ENCODE data around the gene SLC51B.
"Not testable (repeated sequence)": the region's sequence is repeated elsewhere in the genome, so short reads cannot be mapped to it uniquely, and the experiment has no call there.

The SLC51B gene

DNA sequence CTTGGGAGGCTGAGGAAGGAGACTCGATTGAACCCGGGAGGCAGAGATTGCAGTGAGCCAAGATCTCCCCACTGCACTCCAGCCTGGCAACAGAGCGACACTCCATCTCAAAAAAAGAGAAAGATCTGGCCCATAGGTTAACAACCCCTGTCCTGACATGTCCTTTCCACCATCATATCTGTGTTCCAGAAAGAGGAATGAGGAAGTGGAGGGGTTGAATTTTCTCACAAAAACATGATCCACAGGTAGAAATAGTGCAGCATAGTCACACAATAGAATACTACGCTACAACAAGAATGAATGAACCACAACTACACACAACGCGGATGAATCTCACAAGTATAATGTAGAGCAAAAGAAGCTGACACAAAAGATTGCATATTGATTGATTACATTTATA lies 4.7 kb upstream of the SLC51B start:
- 91 to 96% methylated on average over 3 to 6 of the region's 6 CpGs for WGBS, 2 experiments
- H3K4me3 ChIP-seq (ENCODE audit: insufficient read depth, low read depth, low read length) = no peak overlapping the region

DNA sequence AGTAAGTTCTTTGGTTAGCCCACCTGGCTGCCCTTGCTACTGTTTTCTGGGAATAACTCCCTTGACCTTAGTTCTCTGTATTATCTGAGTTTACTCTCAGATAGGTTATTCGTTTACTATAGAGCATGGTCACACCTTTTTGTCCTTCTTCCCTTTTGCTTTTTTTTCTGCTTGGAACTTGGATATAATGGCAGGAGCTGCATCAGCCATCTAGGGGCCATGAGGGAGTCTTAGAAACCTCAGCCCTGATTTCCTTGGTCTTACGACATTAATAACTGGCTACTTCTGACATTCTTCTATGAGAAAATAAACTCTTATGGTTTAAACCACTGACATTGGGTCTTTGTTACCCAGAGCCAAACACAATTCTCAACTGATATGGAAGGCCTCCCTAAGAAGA lies 3.4 kb upstream of the SLC51B start:
- 95 to 100% methylated on average over 2 of the region's 2 CpGs for WGBS, 2 experiments
- Histone ChIP-seq H3K9me3 (ENCODE audit: control insufficient read depth, low read length) (no peaks in the 10 kb centered on the region), H3K27me3 (ENCODE audit: control insufficient read depth, insufficient read depth, low read length, poor library complexity, severe bottlenecking) (no peaks in the 10 kb centered on the region), H3K36me3 (ENCODE audit: control insufficient read depth, insufficient read depth, low read length) (no peaks in the 10 kb centered on the region), H3K4me1 (ENCODE audit: control insufficient read depth, insufficient read depth, low read length) (no peaks in the 10 kb centered on the region), H3K4me3 (ENCODE audit: insufficient read depth, low read depth, low read length) (no peak overlapping the region), H3K27ac (ENCODE audit: insufficient read depth, low read depth, low read length, poor library complexity, severe bottlenecking) (no peak overlapping the region)

More for the DNA sequence above, 4.7 kb upstream of the SLC51B start:
- H3K36me3 ChIP-seq (ENCODE audit: control insufficient read depth, insufficient read depth, low read length) = no peaks in the 10 kb centered on the region
- no peak overlapping the region for H3K27ac ChIP-seq (ENCODE audit: insufficient read depth, low read depth, low read length, poor library complexity, severe bottlenecking)
- H3K27me3 ChIP-seq (ENCODE audit: control insufficient read depth, insufficient read depth, low read length, poor library complexity, severe bottlenecking) = no peaks in the 10 kb centered on the region
- H3K9me3 ChIP-seq (ENCODE audit: control insufficient read depth, low read length) = no peaks in the 10 kb centered on the region
- H3K4me1 ChIP-seq (ENCODE audit: control insufficient read depth, insufficient read depth, low read length) = no peaks in the 10 kb centered on the region

DNA sequence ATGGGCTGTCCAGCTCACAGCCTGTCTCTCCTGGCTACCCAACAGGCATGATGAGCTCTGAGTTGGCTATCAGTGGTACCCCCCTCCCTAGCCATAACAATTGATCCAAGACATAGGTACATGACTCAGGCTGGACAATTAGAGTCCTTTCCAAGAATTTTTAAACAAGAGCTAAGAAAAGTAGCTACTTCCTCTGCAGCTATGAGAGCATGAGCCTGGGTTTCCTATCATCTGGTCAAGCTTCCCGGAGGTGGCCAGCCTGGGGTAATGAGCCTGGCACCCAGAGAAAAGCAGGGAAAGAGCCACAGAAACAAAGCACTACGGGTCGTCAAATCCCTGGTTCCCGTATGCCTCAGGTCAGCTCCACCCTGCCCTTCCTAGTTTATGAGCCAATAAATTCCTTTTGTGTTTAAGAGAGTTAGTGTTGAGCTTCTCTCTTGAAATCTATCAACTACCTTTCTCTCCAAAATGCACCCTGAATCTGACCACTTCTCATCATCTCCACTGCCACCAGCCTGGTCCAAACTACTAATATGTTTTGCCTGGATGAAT lies 2.3 kb upstream of the SLC51B start:
- 88 to 91% methylated on average over 4 of the region's 4 CpGs for WGBS, 2 experiments
- Histone ChIP-seq H3K27me3 (ENCODE audit: control insufficient read depth, insufficient read depth, low read length, poor library complexity, severe bottlenecking) (no peaks in the 10 kb centered on the region), H3K9me3 (ENCODE audit: control insufficient read depth, low read length) (no peaks in the 10 kb centered on the region), H3K27ac (ENCODE audit: insufficient read depth, low read depth, low read length, poor library complexity, severe bottlenecking) (no peak overlapping the region), H3K36me3 (ENCODE audit: control insufficient read depth, insufficient read depth, low read length) (no peaks in the 10 kb centered on the region), H3K4me3 (ENCODE audit: insufficient read depth, low read depth, low read length) (no peak overlapping the region), H3K4me1 (ENCODE audit: control insufficient read depth, insufficient read depth, low read length) (no peaks in the 10 kb centered on the region)

DNA sequence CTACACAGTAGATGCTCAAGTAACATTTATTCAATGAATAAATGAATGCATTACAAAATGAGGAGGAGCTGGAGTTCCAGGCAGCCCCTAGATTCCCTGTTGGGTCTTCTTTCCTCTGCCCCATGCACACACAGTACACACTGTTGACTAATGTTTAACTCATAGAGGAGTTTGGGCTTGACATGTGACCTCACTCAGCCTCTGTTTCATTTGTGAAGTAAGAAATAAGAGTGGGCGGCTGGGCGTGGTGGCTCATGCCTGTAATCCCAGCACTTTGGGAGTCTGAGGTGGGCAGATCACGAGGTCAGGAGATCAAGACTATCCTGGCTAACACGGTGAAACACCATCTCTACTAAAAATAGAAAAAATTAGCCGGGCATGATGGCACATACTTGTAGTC lies 969 bp upstream of the SLC51B start:
- WGBS, 2 experiments = 93 to 96% methylated on average over 5 of the region's 5 CpGs

DNA sequence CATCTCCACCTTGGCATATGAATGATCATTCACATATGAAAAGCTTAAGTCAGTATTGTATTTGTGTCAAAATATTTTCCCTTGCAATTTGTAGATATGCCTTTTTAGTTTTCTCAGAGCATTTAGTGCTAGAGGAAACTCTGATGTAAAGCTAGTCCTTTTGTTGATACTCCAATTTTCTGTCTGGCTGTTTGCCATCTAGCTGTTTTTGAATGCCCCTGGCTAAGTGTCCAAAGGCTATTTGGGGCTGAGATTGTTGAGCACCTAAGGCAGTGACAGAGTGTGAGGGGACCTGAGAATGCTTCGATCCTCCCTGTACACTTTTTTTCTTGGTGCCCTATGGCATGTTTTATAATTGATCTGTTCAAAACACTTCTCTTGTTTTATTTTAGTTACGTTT lies 3.1 kb downstream of the SLC51B start:
- no peak overlapping the region for H3K4me3 ChIP-seq (ENCODE audit: insufficient read depth, low read depth, low read length)
- no peaks in the 10 kb centered on the region for H3K27me3 ChIP-seq (ENCODE audit: control insufficient read depth, insufficient read depth, low read length, poor library complexity, severe bottlenecking)
- no peak overlapping the region for H3K27ac ChIP-seq (ENCODE audit: insufficient read depth, low read depth, low read length, poor library complexity, severe bottlenecking)
- H3K4me1 ChIP-seq (ENCODE audit: control insufficient read depth, insufficient read depth, low read length) = no peaks in the 10 kb centered on the region
- no peaks in the 10 kb centered on the region for H3K36me3 ChIP-seq (ENCODE audit: control insufficient read depth, insufficient read depth, low read length)
- no peaks in the 10 kb centered on the region for H3K9me3 ChIP-seq (ENCODE audit: control insufficient read depth, low read length)
- WGBS, 2 experiments = 95 to 100% methylated on average over 2 of the region's 2 CpGs

More for the DNA sequence above, 969 bp upstream of the SLC51B start:
- not testable (repeated sequence) for H3K27me3 ChIP-seq (ENCODE audit: control insufficient read depth, insufficient read depth, low read length, poor library complexity, severe bottlenecking); H3K4me3 ChIP-seq (ENCODE audit: insufficient read depth, low read depth, low read length); H3K9me3 ChIP-seq (ENCODE audit: control insufficient read depth, low read length); H3K36me3 ChIP-seq (ENCODE audit: control insufficient read depth, insufficient read depth, low read length); H3K27ac ChIP-seq (ENCODE audit: insufficient read depth, low read depth, low read length, poor library complexity, severe bottlenecking); H3K4me1 ChIP-seq (ENCODE audit: control insufficient read depth, insufficient read depth, low read length)

DNA sequence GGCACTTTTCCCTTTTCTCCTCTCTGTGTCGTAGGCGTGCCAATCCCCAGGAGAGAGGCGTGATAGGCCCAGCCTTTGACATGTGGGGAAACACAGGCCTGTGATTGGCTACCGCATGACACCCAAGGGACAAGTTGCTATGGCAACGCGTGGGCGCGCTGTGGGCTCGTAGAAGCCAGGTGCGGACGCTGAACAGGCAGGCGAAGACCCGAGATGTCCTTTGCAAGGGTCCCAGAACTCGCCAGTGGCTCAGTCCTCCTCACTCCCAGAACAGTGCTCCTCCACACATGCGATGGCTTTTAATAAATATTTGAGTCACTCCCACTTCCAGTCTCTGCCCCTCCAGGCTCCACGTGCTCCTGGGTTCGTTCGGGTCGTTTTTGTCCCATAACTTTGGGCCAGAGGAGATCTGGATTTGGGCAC lies 4.2 kb downstream of the SLC51B start:
- 11 to 12% methylated on average over 19 of the region's 19 CpGs for WGBS, 2 experiments
- H3K9me3 ChIP-seq (ENCODE audit: control insufficient read depth, low read length) = no peaks in the 10 kb centered on the region
- no peaks in the 10 kb centered on the region for H3K4me1 ChIP-seq (ENCODE audit: control insufficient read depth, insufficient read depth, low read length)
- H3K36me3 ChIP-seq (ENCODE audit: control insufficient read depth, insufficient read depth, low read length) = no peaks in the 10 kb centered on the region
- H3K27me3 ChIP-seq (ENCODE audit: control insufficient read depth, insufficient read depth, low read length, poor library complexity, severe bottlenecking) = no peaks in the 10 kb centered on the region
- H3K27ac ChIP-seq (ENCODE audit: insufficient read depth, low read depth, low read length, poor library complexity, severe bottlenecking) = no peak overlapping the region
- peak overlapping the region; percentile 8 for H3K4me3 ChIP-seq (ENCODE audit: insufficient read depth, low read depth, low read length)

DNA sequence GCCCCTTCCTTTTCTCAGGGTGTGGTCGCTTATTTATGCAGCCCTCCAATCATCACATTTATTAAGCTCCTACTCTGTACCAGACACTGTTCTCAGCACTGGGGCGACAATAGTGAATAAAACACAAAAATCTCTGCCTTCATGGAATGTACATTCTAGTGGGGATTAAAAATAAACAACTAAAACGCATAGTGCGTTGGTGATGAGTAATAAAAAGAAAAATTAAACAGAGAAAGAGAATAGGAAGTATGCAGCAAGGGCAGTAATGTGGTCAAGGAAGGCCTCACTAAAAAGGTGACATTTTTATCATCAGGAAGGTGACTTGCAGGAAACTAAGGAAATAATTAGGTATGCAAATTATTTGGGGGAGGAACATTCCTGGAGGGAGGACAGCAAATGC lies 5.1 kb downstream of the SLC51B start:
- Histone ChIP-seq H3K4me1 (ENCODE audit: control insufficient read depth, insufficient read depth, low read length) (no peaks in the 10 kb centered on the region), H3K36me3 (ENCODE audit: control insufficient read depth, insufficient read depth, low read length) (no peaks in the 10 kb centered on the region), H3K27ac (ENCODE audit: insufficient read depth, low read depth, low read length, poor library complexity, severe bottlenecking) (no peak overlapping the region), H3K9me3 (ENCODE audit: control insufficient read depth, low read length) (no peaks in the 10 kb centered on the region), H3K4me3 (ENCODE audit: insufficient read depth, low read depth, low read length) (no peak overlapping the region), H3K27me3 (ENCODE audit: control insufficient read depth, insufficient read depth, low read length, poor library complexity, severe bottlenecking) (no peaks in the 10 kb centered on the region)
- WGBS, 2 experiments = 87 to 97% methylated on average over 3 to 4 of the region's 4 CpGs

DNA sequence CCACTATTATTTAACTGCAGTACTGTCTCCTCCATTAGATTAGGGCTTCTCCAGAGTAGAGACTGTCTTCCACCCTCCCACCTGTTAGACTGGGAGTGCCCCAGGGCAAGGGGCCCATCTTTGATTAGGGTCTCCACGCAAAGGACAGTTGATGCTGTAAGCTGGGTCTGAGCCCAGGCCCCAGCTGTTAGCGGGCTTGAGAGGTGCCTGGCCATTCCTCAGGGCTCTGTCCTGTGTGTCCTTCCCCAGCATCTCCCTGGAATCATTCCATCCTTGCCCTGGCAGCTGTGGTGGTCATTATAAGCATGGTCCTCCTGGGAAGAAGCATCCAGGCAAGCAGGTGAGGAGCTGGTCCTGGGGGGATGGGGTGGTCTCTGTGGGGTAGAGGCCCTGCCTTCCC lies 6.1 kb downstream of the SLC51B start:
- Histone ChIP-seq H3K27me3 (ENCODE audit: control insufficient read depth, insufficient read depth, low read length, poor library complexity, severe bottlenecking) (no peaks in the 10 kb centered on the region), H3K4me3 (ENCODE audit: insufficient read depth, low read depth, low read length) (no peak overlapping the region), H3K27ac (ENCODE audit: insufficient read depth, low read depth, low read length, poor library complexity, severe bottlenecking) (no peak overlapping the region), H3K9me3 (ENCODE audit: control insufficient read depth, low read length) (no peaks in the 10 kb centered on the region), H3K36me3 (ENCODE audit: control insufficient read depth, insufficient read depth, low read length) (no peaks in the 10 kb centered on the region), H3K4me1 (ENCODE audit: control insufficient read depth, insufficient read depth, low read length) (no peaks in the 10 kb centered on the region)
- WGBS, 2 experiments = 94% methylated on average over 2 of the region's 2 CpGs

DNA sequence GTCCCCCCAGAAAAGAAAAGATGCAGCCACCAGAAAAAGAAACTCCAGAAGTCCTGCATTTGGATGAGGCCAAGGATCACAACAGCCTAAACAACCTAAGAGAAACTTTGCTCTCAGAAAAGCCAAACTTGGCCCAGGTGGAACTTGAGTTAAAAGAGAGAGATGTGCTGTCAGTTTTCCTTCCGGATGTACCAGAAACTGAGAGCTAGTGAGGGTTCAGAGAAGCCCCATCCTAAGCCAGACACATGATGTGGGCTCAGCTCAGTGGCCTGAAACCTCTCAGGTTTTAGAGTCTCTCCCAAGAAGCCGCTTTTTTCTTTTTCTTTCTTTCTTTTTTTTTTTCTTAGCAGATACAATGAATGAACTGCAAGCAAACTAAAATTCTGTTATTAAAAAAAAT lies 7.8 kb downstream of the SLC51B start:
- Histone ChIP-seq H3K4me1 (ENCODE audit: control insufficient read depth, insufficient read depth, low read length) (no peaks in the 10 kb centered on the region), H3K27me3 (ENCODE audit: control insufficient read depth, insufficient read depth, low read length, poor library complexity, severe bottlenecking) (no peaks in the 10 kb centered on the region), H3K4me3 (ENCODE audit: insufficient read depth, low read depth, low read length) (no peak overlapping the region), H3K36me3 (ENCODE audit: control insufficient read depth, insufficient read depth, low read length) (no peaks in the 10 kb centered on the region), H3K9me3 (ENCODE audit: control insufficient read depth, low read length) (no peaks in the 10 kb centered on the region), H3K27ac (ENCODE audit: insufficient read depth, low read depth, low read length, poor library complexity, severe bottlenecking) (no peak overlapping the region)
- 94 to 99% methylated on average over 2 of the region's 2 CpGs for WGBS, 2 experiments

DNA sequence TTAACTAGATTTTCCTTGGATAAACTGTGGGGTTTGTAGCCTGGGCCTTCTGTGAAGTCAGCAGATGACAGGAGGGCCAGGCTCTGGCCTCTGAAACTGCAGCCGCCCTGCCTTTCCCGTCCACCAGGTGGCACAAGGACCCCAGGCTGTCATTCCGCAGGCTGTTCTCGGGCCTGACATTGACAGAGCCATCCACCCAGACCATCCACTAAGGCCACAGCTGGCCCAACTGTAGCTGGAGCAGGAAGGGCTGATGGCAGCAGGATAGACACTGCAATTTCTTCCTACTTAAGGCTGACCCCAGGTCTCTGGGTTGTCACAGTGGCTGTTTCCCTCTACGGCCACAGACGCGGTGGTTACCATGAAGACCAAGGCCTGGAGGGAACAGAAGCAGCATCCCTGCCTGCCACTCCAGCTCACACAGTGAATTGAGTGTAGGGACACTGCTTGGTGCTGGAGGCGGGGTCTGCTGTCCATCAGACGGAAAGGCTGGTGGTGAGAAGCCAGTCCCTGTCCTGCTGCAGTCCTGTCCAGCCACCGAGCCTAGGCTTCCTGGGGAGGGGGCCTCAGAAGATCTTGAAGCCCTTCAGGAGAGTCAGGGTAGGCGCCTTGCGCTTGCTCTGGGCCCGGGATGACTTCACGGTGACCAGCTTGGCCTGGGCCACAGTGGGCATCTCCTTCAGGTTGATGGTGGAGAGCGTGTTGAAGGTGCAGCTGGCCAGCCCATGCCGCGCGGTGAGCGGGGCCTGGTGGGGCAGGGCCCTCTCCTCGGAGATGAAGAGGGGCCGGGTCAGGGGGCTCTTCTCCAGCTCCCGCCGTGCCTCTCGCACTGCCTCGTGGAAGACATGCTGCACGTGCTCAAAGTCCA lies 9.4 kb downstream of the SLC51B start:
- Histone ChIP-seq H3K27ac (ENCODE audit: insufficient read depth, low read depth, low read length, poor library complexity, severe bottlenecking) (no peak overlapping the region), H3K4me3 (ENCODE audit: insufficient read depth, low read depth, low read length) (no peak overlapping the region), H3K27me3 (ENCODE audit: control insufficient read depth, insufficient read depth, low read length, poor library complexity, severe bottlenecking) (no peaks in the 10 kb centered on the region), H3K9me3 (ENCODE audit: control insufficient read depth, low read length) (no peaks in the 10 kb centered on the region), H3K36me3 (ENCODE audit: control insufficient read depth, insufficient read depth, low read length) (no peaks in the 10 kb centered on the region), H3K4me1 (ENCODE audit: control insufficient read depth, insufficient read depth, low read length) (no peaks in the 10 kb centered on the region)
- WGBS, 2 experiments = 77 to 79% methylated on average over 26 of the region's 26 CpGs
